ENCODE data around the gene RGMA. TPM values are rescaled to one million over a fixed set of nuclear protein-coding genes. Genes with fewer than 3 reads are reported as not detected.

The RGMA gene
- total and polyA plus RNA-seq, 2 donors (not counting 3 experiments of a cell fraction or from before 2014, with no cell fraction given) = 0.06 to 0.13 TPM

DNA sequence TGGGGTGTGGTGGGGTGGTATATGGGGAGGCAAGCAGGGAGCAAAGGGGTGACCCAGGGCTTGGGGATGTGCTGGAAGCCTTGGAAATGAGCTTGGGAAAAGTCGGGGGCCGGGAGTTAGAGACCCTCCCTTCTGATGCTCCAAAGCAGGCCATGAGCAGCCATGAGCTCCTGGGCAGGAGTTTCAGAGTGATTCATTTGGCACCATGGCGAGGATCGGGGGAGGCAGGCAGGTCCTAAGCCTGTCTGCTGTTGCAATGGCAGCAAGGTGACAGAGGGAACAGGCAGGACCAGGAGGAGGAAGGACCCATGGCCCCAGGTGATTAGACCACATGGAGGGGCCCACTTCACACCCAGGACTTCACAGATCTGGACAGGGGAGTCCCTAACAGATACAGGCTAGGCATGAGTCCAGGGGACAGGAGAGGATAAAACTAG, 21.3 kb downstream of the RGMA start:
- DNase-seq (ENCODE audit: low read depth, low spot score) = no peak
- CTCF ChIA-PET = no interaction called here
- no peak overlapping the region for H2AFZ ChIP-seq (ENCODE audit: low read depth, low read length)
- no peak overlapping the region for H3K4me2 ChIP-seq (ENCODE audit: insufficient read depth, low read length)
- H3K9me1 ChIP-seq (replicated peaks; ENCODE audit: control insufficient read depth, extremely low read depth, insufficient read depth, low read length) = no peaks in the 10 kb centered on the region
- H3K4me3 ChIP-seq (replicated peaks in 1 of 3; ENCODE audit: insufficient read depth in 1 of 3, low read depth in 1 of 3, low read length in 3 of 3) = no peak overlapping the region
- no peaks in the 10 kb centered on the region for H3K79me2 ChIP-seq (ENCODE audit: control insufficient read depth, insufficient read depth, low read length)
- POLR2A ChIA-PET = no interaction called here
- peaks cover 3% of the 10 kb centered on the region for H3K4me1 ChIP-seq (ENCODE audit: control insufficient read depth, extremely low read depth, insufficient read depth, low read length)
- dilution Hi-C loops (cut with MboI; ENCODE audit: extremely low pct_ligation_motif_present, low sequenced_read_pairs) (no loop called here), intact Hi-C loops (cut with micrococcal nuclease) (no loop called here)
- no peak for FAIRE-seq
- H3K27ac ChIP-seq (ENCODE audit: insufficient read depth, low read depth, low read length) = no peak overlapping the region
- H3K9ac ChIP-seq (replicated peaks; ENCODE audit: extremely low read depth, insufficient read depth, low read length) = no peak overlapping the region
- TF ChIP-seq, protein P1, sequence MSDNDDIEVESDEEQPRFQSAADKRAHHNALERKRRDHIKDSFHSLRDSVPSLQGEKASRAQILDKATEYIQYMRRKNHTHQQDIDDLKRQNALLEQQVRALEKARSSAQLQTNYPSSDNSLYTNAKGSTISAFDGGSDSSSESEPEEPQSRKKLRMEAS (IDR thresholded peaks at IDR 0.05; ENCODE audit: insufficient read depth, insufficient read length) = no peak
- no peak for TF ChIP-seq POLR2A (IDR thresholded peaks at IDR 0.05; ENCODE audit: low read depth, low read length)
- TF ChIP-seq POLR2AphosphoS5 (IDR thresholded peaks at IDR 0.05; ENCODE audit: insufficient read depth, low read depth, low read length) = no peak
- TF ChIP-seq GATA2 (IDR thresholded peaks at IDR 0.05; ENCODE audit: insufficient read depth, insufficient read length, low read depth, low read length) = no peak
- TF ChIP-seq JUN (IDR thresholded peaks at IDR 0.05; ENCODE audit: borderline replicate concordance, insufficient read depth, insufficient read length, low read depth) = no peak
- no peak for TF ChIP-seq EZH2 (IDR thresholded peaks at IDR 0.05; ENCODE audit: borderline replicate concordance, low read depth, low read length, severe bottlenecking)
- no peak for TF ChIP-seq FOS (IDR thresholded peaks at IDR 0.05; ENCODE audit: borderline replicate concordance, insufficient read depth, low read length)
- TF ChIP-seq MYC (IDR thresholded peaks at IDR 0.05; ENCODE audit: low read depth, low read length) = no peak
- TF ChIP-seq, protein P2, sequence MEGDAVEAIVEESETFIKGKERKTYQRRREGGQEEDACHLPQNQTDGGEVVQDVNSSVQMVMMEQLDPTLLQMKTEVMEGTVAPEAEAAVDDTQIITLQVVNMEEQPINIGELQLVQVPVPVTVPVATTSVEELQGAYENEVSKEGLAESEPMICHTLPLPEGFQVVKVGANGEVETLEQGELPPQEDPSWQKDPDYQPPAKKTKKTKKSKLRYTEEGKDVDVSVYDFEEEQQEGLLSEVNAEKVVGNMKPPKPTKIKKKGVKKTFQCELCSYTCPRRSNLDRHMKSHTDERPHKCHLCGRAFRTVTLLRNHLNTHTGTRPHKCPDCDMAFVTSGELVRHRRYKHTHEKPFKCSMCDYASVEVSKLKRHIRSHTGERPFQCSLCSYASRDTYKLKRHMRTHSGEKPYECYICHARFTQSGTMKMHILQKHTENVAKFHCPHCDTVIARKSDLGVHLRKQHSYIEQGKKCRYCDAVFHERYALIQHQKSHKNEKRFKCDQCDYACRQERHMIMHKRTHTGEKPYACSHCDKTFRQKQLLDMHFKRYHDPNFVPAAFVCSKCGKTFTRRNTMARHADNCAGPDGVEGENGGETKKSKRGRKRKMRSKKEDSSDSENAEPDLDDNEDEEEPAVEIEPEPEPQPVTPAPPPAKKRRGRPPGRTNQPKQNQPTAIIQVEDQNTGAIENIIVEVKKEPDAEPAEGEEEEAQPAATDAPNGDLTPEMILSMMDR (IDR thresholded peaks at IDR 0.05; ENCODE audit: extremely low read depth in 1 of 2, insufficient read depth in 1 of 2, low read depth in 1 of 2, low read length in 2 of 2) = no peak
- H3K27me3 ChIP-seq (ENCODE audit: control insufficient read depth in 2 of 2, insufficient read depth in 2 of 2, low read length in 2 of 2) = peaks cover 14 to 16% of the 10 kb centered on the region in 2 experiments
- no peaks in the 10 kb centered on the region for H4K20me1 ChIP-seq (replicated peaks; ENCODE audit: control insufficient read depth, extremely low read depth, insufficient read depth, low read length)
- BruUV-seq (replicated peaks) = no TSS peak
- no peaks in the 10 kb centered on the region for H3K9me3 ChIP-seq (replicated peaks; ENCODE audit: control insufficient read depth, insufficient read depth, low read length)
- H3K36me3 ChIP-seq (ENCODE audit: control insufficient read depth in 2 of 2, extremely low read depth in 1 of 2, insufficient read depth in 2 of 2, low read length in 2 of 2) = no peaks in the 10 kb centered on the region
